Muscle of arm (tissue), 12 donors: ENCODE measurements around the gene CASP8AP2. TPM values are rescaled to one million over a fixed set of nuclear protein-coding genes. Genes with fewer than 3 reads are reported as not detected.
"Not testable (repeated sequence)": the region's sequence is repeated elsewhere in the genome, so short reads cannot be mapped to it uniquely, and the experiment has no call there.

Experiments
- DNase-seq: peaks from one replicate; pipeline ENCODE4 v3.0.0-alpha.2; 2013
- polyA plus RNA-seq, 12 donors: library from polyadenylated mRNA; unstranded; fragments of 120-200 nt; gene quantifications; one replicate each; pipeline ENCODE4 v1.2.1, GENCODE V29; 2013; ENCODE audit not compliant: insufficient read length in 12 of 12

Gene CASP8AP2
- polyA plus RNA-seq, 12 donors = 12.3 to 19.9 (median 17.3) TPM; not detected in 1

DNA sequence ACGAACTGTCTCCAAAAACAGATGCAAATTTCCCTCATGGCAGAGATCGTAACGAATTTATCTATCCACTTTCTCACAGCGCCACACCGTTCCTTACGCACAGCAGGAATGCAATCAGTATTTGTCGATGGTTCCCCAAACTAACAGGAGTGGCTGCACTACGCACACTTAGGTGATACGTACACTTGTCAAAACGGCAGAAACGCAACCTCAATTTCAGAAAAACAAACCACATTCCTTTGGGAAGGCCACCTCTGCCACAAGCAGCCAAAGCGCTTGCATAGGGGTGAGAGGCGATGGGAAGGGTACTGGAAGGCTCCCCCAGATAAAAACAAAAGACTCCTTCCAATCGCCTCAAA is 10.7 kb upstream of the CASP8AP2 start:
- DNase-seq = peak; percentile 31

DNA sequence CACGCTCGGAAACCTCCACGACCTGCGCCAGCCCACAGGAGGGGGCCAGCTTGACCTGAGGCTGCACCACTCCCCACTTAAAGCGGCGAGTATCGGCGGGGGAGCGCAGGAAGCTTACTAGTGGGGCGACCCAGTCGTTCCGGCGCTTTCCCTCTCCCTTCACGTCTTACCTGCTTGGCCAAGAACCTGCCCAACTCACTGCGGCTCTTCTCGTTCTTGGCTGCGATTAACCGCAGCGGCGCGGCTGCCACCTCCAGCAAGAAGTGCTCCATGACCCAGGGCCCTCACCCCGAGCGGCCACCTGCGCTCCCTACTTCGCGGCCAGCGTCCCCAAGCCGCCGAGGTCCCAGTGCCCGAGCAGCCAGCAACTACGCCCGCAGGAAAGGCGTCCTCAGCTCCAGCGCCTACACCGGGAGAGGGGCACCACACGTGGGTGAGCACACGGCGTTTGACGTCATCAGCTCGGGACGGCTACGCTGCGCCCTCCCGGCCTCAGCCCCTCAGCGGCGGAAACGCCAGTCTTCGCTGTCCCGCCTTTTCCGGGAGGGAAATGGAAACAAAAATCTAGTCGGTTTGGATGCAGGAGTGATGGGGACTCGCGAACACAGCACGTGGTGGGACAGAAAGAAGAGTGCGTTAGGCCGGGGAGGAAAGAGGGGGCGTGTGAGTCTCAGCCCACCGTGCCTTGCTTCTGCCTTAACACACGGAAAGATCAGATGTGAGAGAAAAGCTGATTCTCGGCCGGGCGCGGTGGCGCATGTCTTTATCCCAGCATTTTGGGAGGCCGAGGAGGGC is 10.1 kb upstream of the CASP8AP2 start, which contains the start of gene MDN1:
TSS of gene MDN1 (minus strand) at position 459 of the 795 bp plus-strand sequence. CDS start at position 272, 187 bp downstream.
- peak; percentile 94 for DNase-seq

DNA sequence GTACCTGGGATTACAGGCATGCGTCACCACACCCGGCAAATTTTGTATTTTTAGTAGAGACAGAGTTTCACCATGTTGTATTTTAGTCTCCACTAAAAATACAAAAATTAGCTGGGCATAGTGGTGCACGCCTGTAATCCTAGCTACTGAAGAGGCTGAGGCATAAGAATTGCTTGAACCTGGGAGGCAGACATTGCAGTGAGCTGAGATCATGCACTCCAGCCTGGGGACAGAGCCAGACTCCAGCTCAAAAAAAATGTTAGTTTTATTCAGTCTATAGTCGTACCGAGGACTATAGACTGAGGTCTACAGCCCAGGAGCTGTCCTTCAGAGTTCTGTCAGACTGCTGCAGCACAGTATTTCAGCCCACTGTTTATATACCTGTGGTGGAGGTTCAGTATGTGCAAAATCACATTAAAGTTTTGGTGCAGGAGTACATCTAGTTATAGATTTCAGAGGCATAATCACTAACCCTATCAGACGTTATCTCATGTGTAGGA is 3.6 kb upstream of the CASP8AP2 start:
- DNase-seq = no peak

DNA sequence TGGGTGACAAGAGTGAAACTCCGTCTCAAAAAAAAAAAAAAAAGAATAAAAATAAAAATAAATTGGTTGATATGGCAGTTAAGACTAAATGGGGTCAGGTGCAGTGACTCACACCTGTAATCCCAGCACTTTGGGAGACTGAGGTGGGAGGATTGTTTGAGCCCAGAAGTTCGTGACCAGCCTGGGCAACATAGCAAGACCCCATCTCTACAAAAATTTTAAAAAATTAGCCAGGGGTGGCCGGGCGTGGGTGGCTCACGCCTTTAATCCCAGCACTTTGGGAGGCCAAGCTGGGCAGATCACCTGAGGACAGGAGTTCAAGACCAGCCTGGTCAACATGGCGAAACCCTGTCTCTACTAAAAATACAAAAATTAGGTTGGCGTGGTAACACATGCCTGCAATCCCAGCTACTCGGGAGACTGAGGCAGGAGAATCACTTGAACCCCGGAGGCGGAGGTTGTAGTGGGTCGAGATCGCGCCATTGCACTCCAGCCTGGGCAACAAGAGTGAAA is 1.1 kb upstream of the CASP8AP2 start:
- DNase-seq = not testable (repeated sequence)

DNA sequence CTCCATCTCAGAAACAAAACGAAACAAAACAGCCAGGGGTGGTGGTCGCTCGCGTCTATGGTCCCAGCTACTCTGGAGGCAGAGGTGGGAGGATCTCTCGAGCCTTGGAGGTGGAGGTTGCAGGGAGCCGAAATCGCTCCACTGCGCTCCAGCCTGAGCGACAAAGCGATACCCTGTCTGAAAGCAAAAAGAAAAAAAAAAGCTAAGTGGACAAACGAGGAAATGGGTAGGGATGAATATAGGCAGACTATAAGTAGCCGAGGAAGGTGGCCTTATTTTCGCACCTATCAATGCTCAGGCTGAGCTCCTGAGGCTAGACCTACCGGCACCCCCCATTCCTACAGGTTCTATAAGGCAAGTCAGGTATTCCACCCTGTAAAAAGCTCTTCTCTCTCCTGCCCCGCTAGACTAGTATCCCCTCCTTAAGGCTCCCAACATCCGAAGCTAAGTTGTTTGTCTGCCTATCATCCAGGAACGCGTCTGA is 650 bp upstream of the CASP8AP2 start:
- DNase-seq = no peak

DNA sequence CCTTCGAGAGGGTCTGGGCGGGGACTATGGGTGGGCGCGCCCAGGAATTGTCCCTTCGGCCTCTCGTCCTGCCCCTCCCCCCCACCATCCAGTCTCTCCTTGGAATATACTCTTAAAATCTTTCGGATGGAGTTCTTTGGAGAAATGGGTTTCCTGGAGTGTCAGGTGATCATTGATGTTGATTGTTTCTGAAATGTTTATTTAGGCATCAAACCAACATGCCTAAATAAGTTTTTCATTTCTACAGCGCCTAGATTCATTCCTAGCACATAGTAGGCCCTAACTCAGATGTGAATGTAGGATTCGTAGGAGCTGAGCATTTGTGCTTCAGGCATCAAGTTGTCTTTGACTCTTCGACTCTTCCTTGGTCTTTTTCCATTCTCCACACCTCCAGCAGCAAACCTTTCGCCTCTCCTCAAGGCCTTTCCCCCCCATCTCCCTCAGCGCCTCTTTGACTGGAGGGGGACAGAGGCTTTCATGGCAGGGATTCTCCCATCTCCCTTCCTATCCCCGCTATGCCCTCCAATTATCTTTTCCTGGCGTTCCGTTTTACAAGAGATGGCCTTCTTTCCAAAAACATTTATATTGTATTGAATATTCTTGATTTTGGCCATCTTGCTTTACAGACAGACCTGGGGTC is 610 bp downstream of the CASP8AP2 start:
- no peak for DNase-seq

DNA sequence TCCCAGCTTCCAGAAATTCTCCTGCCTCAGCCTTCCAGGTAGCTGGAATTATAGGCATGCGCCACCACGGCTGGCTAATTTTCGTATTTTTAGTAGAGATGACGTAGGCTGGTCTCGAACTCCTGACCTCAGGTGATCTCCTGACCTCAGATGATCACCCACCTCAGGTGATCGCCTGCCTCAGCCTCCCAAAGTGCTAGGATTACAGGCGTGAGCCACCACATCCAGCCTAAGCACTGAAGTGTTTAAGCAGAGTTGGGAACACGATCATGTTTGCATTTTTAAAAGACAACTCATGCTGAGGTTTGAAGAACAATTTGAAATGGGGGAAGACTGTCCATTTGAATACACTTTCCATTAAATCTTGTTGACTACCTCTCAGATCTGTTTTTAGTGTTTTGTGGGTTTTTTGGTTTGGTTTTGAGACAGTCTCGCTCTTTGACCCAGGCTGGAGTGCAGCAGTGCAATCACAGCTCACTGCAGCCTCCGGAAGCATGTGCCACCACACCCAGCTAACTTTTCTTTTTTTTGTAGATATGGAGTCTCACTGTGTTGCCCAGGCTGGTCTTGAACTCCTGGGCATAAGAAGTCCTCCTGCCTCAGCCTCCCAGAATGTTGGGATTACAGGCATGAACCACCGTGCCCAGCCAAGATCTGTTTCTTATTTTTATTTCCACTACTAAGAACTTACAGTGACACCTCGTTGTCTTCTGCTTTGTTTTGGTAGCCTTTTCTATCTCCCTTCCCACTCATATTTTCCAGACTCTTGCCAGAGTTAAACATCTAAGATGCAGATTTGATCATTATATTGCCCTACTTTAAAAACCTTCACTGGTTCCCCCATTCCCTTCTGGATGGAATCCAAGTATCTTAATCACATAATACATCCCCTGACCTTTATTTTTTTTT is 5.5 kb downstream of the CASP8AP2 start:
- DNase-seq = no peak

DNA sequence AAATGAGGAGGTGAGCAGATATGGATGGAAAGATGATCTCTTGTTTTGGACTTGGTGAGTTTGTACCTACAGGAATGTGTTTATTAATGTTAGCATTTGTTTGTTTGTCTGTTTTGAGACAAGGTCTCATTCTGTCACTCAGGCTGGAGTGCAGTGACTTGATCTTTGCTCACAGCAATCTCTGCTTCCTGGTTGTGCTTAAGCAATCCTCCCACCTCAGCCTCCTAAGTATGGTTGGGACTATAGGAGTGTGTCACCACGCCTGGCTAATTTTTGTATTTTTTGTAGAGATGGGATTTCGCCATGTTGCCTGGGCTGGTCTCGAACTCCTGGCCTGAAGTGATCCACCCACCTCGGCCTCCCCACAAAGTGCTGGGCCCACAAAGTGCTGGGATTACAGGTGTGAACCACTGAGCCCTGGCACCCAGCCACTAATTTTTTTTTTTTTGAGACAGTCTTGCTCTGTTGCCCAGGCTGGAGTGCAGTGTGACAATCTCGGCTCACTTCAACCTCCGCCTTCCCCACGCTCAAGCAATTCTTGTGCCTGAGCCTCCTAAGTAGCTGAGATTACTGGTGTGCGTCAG is 7.1 kb downstream of the CASP8AP2 start:
- no peak for DNase-seq

DNA sequence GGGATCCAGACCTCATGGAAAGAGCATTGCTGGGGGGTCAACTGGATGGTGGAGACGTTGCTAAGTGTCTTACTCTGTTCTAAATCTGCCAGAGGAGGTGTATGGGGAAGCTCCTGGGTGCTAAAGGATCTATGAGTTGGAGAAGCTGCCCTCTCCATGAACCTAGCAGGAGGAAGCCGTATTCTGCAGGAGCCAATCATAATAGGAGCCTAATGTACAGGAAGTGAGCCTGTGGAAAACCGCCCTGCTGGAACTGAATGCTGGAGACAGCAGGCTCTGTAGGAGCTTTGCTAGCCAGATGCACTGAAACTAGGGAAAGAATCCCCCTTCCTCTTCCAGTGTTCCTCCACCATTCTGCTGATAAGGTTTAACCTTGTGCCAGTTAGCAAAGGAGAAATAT is 10.9 kb downstream of the CASP8AP2 start:
- no peak for DNase-seq

DNA sequence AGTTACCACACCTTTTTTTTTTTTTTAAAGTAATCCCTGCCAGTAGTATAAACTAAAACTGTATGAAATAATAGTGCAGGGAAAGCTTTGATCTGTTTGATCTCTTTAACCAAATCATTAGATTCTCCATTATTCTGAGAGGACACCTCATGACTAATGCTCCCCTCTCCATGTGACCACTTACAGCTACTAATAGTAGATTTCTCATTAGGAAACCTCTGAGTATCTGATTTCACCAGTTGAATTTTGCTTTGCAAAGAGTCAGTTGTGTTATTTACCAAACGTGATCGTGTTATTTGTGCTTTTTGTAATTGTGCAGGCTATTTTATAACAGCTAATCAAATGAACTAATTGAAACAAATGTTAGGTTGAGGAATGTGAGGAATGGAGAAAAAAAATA is 12.5 kb downstream of the CASP8AP2 start:
- no peak for DNase-seq

DNA sequence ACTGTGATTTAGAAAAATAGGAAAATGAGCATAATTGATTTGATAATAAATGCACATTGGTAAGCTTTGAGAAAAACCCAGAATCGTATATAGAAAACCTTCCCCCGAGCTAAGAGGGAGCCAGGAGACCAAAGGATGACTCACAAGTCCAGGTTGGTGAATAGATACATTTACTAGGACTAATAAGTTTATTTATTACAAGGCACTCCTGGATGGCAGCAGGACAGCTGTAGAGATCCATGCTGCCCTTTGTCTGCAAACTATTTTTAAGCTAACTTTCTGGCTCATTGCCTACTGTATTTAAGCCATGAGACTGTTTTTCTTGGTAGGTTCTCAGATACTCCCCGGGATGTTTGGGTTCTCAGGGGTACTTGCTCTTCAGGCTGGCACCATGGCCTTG is 13.4 kb downstream of the CASP8AP2 start:
- DNase-seq = no peak

DNA sequence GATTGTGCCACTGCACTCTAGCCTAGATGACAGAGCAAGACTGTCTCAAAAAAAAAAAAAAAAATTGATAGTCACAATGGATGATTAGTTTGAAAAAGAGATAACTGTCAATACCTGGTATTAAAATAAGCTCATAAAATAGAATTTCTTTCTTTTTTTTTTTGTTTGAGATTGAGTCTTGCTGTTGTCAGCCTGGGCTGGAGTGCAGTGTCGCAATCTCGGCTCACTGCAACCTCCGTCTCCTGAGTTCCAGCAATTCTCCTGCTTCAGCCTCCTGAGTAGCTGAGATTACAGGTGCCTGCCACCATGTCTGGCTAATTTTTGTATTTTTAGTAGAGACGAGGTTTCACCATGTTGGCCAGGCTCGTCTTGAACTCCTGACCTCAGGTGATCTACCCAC is 17.8 kb downstream of the CASP8AP2 start:
- not testable (repeated sequence) for DNase-seq

DNA sequence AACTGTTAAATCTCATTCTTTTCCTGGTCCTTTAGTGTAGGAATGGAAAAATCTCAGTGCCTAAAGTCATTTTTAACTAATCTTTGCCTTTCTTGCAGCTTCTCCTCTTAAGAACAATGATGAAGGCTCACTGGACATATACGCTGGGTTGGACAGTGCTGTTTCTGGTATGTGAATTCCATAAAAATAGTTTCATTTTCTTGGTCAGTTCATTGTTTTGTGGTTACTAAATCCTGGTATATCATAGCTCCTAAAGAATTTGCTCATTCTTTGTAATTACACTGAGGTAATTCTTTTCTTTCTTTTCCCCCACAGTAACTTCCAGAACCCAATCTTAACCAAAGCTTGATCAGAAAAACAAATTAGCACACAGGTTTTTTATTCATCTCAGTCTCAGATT is 23.4 kb downstream of the CASP8AP2 start:
- no peak for DNase-seq

DNA sequence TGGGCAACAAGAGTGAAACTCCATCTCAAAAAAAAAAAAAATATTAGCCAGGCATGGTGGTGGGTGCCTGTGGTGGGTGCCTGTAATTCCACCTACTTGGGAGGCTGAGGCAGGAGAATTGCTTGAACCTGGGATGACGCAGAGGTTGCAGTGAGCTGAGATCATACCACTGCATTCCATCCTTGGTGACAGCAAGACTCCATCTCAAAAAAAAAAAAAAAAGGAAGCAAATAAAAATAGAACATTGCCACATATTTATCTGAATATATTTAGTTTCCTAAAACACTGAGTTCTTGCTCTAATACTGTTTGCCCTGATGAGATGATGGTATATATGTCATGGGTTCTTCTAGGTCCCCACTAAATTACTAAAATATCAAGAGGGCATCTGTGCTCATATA is 28.4 kb downstream of the CASP8AP2 start:
- no peak for DNase-seq

DNA sequence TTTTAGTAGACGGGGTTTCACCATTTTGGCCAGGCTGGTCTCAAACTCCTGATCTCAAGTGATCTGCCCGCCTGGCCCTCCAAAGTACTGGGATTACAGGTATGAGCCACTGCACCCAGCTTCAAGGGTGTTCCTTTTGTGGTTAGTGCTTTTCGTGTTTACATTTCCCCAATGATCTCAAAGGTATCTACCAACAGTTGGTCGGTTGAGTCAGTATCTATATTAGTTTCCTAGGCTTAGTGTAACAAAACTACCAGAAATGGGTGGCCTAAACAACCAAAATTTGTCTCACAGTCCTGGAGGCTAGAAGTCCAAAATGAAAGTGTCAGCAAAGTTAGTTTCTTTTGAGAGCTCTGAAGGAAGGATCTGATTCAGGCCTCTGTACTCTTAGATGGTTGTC is 30.1 kb downstream of the CASP8AP2 start:
- DNase-seq = no peak

DNA sequence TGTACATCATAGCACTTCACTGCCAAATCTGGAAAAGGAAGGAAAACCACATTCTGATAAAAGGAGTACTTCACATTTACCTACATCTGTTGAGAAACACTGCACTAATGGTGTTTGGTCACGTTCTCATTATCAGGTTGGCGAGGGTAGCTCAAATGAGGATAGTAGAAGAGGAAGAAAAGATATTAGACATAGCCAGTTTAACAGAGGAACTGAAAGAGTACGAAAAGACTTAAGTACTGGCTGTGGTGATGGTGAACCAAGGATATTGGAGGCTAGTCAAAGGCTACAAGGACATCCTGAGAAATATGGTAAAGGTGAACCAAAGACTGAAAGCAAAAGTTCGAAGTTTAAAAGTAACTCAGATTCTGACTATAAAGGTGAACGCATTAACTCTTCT is 32.6 kb downstream of the CASP8AP2 start:
- no peak for DNase-seq

DNA sequence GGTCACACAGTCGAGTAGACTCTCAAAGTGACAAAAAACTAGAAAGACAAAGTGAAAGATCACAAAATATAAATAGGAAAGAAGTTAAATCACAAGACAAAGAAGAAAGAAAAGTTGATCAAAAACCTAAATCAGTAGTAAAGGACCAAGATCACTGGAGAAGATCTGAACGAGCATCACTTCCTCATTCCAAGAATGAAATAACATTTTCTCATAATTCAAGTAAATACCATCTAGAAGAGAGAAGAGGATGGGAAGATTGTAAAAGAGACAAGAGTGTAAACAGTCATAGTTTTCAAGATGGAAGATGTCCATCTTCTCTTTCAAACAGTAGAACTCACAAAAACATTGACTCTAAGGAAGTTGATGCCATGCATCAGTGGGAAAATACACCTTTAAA is 33.0 kb downstream of the CASP8AP2 start:
- no peak for DNase-seq

DNA sequence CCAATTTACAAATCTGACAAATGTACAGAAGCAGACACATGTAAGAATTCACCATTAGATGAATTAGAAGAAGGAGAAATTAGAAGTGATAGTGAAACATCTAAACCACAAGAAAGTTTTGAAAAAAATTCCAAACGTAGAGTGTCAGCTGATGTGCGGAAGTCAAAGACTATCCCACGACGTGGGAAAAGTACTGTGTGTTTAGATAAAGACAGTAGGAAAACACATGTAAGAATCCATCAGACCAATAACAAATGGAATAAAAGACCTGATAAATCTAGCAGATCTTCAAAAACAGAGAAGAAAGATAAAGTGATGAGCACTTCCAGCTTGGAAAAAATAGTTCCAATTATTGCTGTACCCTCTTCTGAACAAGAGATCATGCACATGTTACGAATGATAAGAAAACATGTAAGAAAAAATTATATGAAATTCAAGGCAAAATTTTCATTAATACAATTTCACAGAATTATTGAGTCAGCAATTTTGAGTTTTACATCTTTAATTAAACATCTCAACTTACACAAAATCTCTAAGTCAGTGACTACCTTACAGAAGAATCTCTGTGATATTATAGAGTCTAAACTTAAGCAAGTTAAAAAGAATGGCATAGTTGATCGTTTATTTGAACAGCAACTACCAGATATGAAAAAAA is 36.5 kb downstream of the CASP8AP2 start:
- no peak for DNase-seq

DNA sequence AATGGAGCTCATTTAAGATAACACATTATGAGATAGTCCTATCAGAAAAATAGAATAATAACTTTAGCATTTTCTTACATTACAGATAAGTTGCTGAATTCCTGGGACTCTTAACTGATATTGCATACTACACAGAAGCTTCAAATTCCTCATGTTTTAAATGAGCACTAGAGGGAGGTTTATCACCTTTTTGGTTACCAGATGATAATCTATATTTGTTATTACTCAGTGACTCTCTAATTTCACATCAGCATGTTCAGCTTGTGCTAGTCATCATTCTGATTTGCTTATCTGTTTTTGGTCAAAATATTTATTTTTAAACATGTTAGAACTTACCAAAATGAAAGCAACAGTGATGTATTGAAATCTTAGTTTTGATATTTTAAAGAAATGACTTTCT is 44.0 kb downstream of the CASP8AP2 start:
- no peak for DNase-seq

DNA sequence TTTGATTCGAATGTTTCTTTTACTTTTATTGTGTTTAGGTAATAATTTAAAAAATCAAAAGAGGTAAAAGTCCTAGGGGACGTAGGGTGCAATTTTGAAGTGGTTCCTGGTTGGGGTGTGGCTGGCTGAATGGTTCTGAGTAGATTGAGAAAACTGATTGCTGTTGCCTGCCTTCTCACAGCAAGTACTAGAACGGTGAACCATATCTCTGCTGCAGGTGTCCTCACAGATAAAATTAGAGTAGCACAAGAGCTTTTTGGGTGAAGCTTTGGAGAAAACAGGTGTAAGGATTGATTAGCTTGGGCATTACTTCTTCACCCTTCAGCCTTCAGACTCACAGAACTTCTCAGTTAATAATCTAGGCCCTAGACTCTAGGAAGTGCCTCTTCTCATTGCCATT is 44.8 kb downstream of the CASP8AP2 start:
- no peak for DNase-seq
